ENCODE data around the gene MORC4. TPM values are rescaled to one million over a fixed set of nuclear protein-coding genes. Genes with fewer than 3 reads are reported as not detected.

Gene MORC4
- total RNA-seq, 1 donor from 2014 or later: 2.0 TPM

- Mint-ChIP-seq H3K27me3 (ENCODE audit: unreplicated experiment) (no peaks in the 10 kb centered on the region), H3K9me3 (ENCODE audit: unreplicated experiment) (no peaks in the 10 kb centered on the region), H3K4me3 (ENCODE audit: unreplicated experiment) (no peak overlapping the region), H3K4me1 (ENCODE audit: low read depth, unreplicated experiment) (no peaks in the 10 kb centered on the region), H3K27ac (ENCODE audit: unreplicated experiment) (no peak overlapping the region), H3K36me3 (ENCODE audit: unreplicated experiment) (no peaks in the 10 kb centered on the region)
- TF ChIP-seq, protein P1, sequence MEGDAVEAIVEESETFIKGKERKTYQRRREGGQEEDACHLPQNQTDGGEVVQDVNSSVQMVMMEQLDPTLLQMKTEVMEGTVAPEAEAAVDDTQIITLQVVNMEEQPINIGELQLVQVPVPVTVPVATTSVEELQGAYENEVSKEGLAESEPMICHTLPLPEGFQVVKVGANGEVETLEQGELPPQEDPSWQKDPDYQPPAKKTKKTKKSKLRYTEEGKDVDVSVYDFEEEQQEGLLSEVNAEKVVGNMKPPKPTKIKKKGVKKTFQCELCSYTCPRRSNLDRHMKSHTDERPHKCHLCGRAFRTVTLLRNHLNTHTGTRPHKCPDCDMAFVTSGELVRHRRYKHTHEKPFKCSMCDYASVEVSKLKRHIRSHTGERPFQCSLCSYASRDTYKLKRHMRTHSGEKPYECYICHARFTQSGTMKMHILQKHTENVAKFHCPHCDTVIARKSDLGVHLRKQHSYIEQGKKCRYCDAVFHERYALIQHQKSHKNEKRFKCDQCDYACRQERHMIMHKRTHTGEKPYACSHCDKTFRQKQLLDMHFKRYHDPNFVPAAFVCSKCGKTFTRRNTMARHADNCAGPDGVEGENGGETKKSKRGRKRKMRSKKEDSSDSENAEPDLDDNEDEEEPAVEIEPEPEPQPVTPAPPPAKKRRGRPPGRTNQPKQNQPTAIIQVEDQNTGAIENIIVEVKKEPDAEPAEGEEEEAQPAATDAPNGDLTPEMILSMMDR (IDR thresholded peaks at IDR 0.05; ENCODE audit: partially characterized antibody, unreplicated experiment): no peak
- no peak for DNase-seq
Measured at GRCh38 chrX:107008034-107008433, 8.0 kb upstream of the MORC4 start.

GRCh38 chrX:106999002-106999975, 723 bp downstream of the MORC4 start:
- TF ChIP-seq, protein P1 (IDR thresholded peaks at IDR 0.05; ENCODE audit: partially characterized antibody, unreplicated experiment): no peak
- Mint-ChIP-seq H3K4me3 (ENCODE audit: unreplicated experiment) (peak overlapping the region; percentile 85), H3K27me3 (ENCODE audit: unreplicated experiment) (peaks cover 1% of the 10 kb centered on the region), H3K27ac (ENCODE audit: unreplicated experiment) (no peak overlapping the region), H3K4me1 (ENCODE audit: low read depth, unreplicated experiment) (no peaks in the 10 kb centered on the region), H3K36me3 (ENCODE audit: unreplicated experiment) (no peaks in the 10 kb centered on the region), H3K9me3 (ENCODE audit: unreplicated experiment) (peaks cover 2% of the 10 kb centered on the region)
- peak; percentile 32 for DNase-seq

GRCh38 chrX:106997611-106998010, 2.4 kb downstream of the MORC4 start:
- H3K4me1 Mint-ChIP-seq (ENCODE audit: low read depth, unreplicated experiment): no peaks in the 10 kb centered on the region
- DNase-seq: no peak
- no peaks in the 10 kb centered on the region for H3K36me3 Mint-ChIP-seq (ENCODE audit: unreplicated experiment)
- no peak overlapping the region for H3K27ac Mint-ChIP-seq (ENCODE audit: unreplicated experiment)
- H3K4me3 Mint-ChIP-seq (ENCODE audit: unreplicated experiment): no peak overlapping the region
- TF ChIP-seq, protein P1 (IDR thresholded peaks at IDR 0.05; ENCODE audit: partially characterized antibody, unreplicated experiment): no peak
- H3K9me3 Mint-ChIP-seq (ENCODE audit: unreplicated experiment): peaks cover 2% of the 10 kb centered on the region
- H3K27me3 Mint-ChIP-seq (ENCODE audit: unreplicated experiment): peaks cover 1% of the 10 kb centered on the region

DNA sequence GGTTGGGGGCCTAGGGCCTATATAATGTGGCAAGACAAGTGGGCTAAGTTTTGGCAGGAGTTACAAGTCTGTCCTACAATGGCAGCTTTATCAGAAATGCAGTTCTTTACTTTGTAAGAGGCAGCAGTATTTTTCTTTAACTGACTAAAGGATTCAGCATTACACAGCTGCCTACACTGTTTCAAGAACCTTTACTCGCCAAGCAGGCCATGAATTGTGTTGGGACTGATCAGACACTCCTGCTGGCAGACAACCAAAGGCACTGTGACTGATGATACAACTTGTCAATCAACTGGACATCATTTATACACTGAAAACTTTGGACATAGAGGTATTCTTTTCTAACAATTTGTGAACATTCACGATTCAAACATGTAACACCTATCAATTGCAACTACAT, 4.3 kb downstream of the MORC4 start:
- Mint-ChIP-seq H3K4me1 (ENCODE audit: low read depth, unreplicated experiment) (no peaks in the 10 kb centered on the region), H3K36me3 (ENCODE audit: unreplicated experiment) (no peaks in the 10 kb centered on the region), H3K4me3 (ENCODE audit: unreplicated experiment) (no peak overlapping the region), H3K27me3 (ENCODE audit: unreplicated experiment) (peaks cover 1% of the 10 kb centered on the region), H3K27ac (ENCODE audit: unreplicated experiment) (no peak overlapping the region), H3K9me3 (ENCODE audit: unreplicated experiment) (peaks cover 2% of the 10 kb centered on the region)
- no peak for DNase-seq
- TF ChIP-seq, protein P1 (IDR thresholded peaks at IDR 0.05; ENCODE audit: partially characterized antibody, unreplicated experiment): no peak

- Mint-ChIP-seq H3K9me3 (ENCODE audit: unreplicated experiment) (no peaks in the 10 kb centered on the region), H3K36me3 (ENCODE audit: unreplicated experiment) (no peaks in the 10 kb centered on the region), H3K4me1 (ENCODE audit: low read depth, unreplicated experiment) (no peaks in the 10 kb centered on the region), H3K27ac (ENCODE audit: unreplicated experiment) (no peak overlapping the region), H3K4me3 (ENCODE audit: unreplicated experiment) (no peak overlapping the region), H3K27me3 (ENCODE audit: unreplicated experiment) (no peaks in the 10 kb centered on the region)
- TF ChIP-seq, protein P1 (IDR thresholded peaks at IDR 0.05; ENCODE audit: partially characterized antibody, unreplicated experiment): no peak
- DNase-seq: no peak
Measured at GRCh38 chrX:106987488-106987887, 12.5 kb downstream of the MORC4 start.

Measured in glutamatergic neuron (in vitro differentiated cells).